HepG2 (cell line): Measurements from ENCODE around the gene DNMT3A. TPM values are rescaled to one million over a fixed set of nuclear protein-coding genes. Genes with fewer than 3 reads are reported as not detected.

Source experiments
- ARID2 ChIP-seq: sonication (generic); formaldehyde crosslinking; IDR thresholded peaks from 2 replicates; pipeline ENCODE4 v1.8.1; 2022; ENCODE audit warnings: mild to moderate bottlenecking, missing genetic modification reagents, borderline replicate concordance
- DPF2 ChIP-seq: sonication (generic); formaldehyde crosslinking; IDR thresholded peaks from 2 replicates; pipeline ENCODE4 v1.4.0; 2020; ENCODE audit warnings: mild to moderate bottlenecking, low read depth, missing genetic modification reagents, borderline replicate concordance
- GABPA ChIP-seq, 2 experiments: IDR thresholded peaks; 2 replicates each; pipeline ENCODE4 v1.6.1; 2011 to 2016; ENCODE audit warnings: low read depth in 2 of 2, low read length in 1 of 2, missing biosample characterization in 1 of 2, missing genetic modification characterization in 1 of 2
- HES4 ChIP-seq: sonication (generic); formaldehyde crosslinking; IDR thresholded peaks from 2 replicates; pipeline ENCODE4 v1.9.0; 2021; ENCODE audit warnings: mild to moderate bottlenecking, missing genetic modification reagents, borderline replicate concordance
- MED1 ChIP-seq: sonication (generic); formaldehyde crosslinking; IDR thresholded peaks from 2 replicates; pipeline ENCODE4 v1.4.0; 2020; ENCODE audit warnings: missing genetic modification reagents
- MED13 ChIP-seq: sonication (generic); formaldehyde crosslinking; IDR thresholded peaks from 2 replicates; pipeline ENCODE4 v1.5.0; 2020; ENCODE audit warnings: missing genetic modification reagents
- NCOA1 ChIP-seq: sonication (generic); formaldehyde crosslinking; IDR thresholded peaks from 2 replicates; pipeline ENCODE4 v1.9.0; 2021; ENCODE audit warnings: missing genetic modification reagents
- PCBP1 ChIP-seq: fragments of 200-400 bp; formaldehyde crosslinking; IDR thresholded peaks from 2 replicates; pipeline ENCODE4 v1.6.1; 2017; ENCODE audit warnings: mild to moderate bottlenecking, low read depth, low read length, borderline replicate concordance
- RFX3 ChIP-seq: IDR thresholded peaks from 2 replicates; pipeline ENCODE4 v1.6.1; 2016; ENCODE audit warnings: missing biosample characterization, missing genetic modification reagents
- SRSF1 ChIP-seq: fragments of 200-400 bp; formaldehyde crosslinking; optimal IDR thresholded peaks from 2 replicates; pipeline ENCODE3; 2017; ENCODE audit warnings: mild to moderate bottlenecking, low read depth, low read length, moderate library complexity
- SRSF9 ChIP-seq: fragments of 200-400 bp; formaldehyde crosslinking; IDR thresholded peaks from 2 replicates; pipeline ENCODE4 v1.6.1; 2018; ENCODE audit warnings: borderline replicate concordance, mild to moderate bottlenecking, low read depth, low read length; ENCODE audit not compliant: insufficient read depth, poor library complexity, severe bottlenecking
- ZBTB1 ChIP-seq: sonication (generic); formaldehyde crosslinking; IDR thresholded peaks from 2 replicates; pipeline ENCODE4 v1.4.0; 2020; ENCODE audit warnings: missing genetic modification reagents, borderline replicate concordance
- ZFP41 ChIP-seq: sonication (generic); formaldehyde crosslinking; IDR thresholded peaks from 2 replicates; pipeline ENCODE4 v1.4.0; 2020; ENCODE audit warnings: mild to moderate bottlenecking, missing genetic modification reagents, borderline replicate concordance
- ZMYM2 ChIP-seq: sonication (generic); formaldehyde crosslinking; IDR thresholded peaks from 2 replicates; pipeline ENCODE4 v1.8.0; 2022; ENCODE audit warnings: mild to moderate bottlenecking, missing genetic modification reagents
- ZNF572 ChIP-seq: sonication (generic); formaldehyde crosslinking; IDR thresholded peaks from 2 replicates; pipeline ENCODE4 v1.5.1; 2020; ENCODE audit warnings: mild to moderate bottlenecking, missing genetic modification reagents
- ZNF615 ChIP-seq: sonication (generic); formaldehyde crosslinking; IDR thresholded peaks from 2 replicates; pipeline ENCODE4 v1.5.0; 2020; ENCODE audit warnings: mild to moderate bottlenecking, missing genetic modification reagents, borderline replicate concordance
- ZNF678 ChIP-seq: sonication (generic); formaldehyde crosslinking; IDR thresholded peaks from 2 replicates; pipeline ENCODE4 v1.4.0; 2020; ENCODE audit warnings: mild to moderate bottlenecking, missing genetic modification reagents
- ZNF749 ChIP-seq: sonication (generic); formaldehyde crosslinking; IDR thresholded peaks from 2 replicates; pipeline ENCODE4 v1.8.0; 2022; ENCODE audit warnings: mild to moderate bottlenecking, missing genetic modification reagents, moderate library complexity, borderline replicate concordance
- ZNF839 ChIP-seq: sonication (generic); formaldehyde crosslinking; IDR thresholded peaks from 2 replicates; pipeline ENCODE4 v1.4.0; 2020; ENCODE audit warnings: missing genetic modification reagents, mild to moderate bottlenecking, borderline replicate concordance
- polyA plus RNA-seq, 8 experiments: library from polyadenylated mRNA; depleted of rRNA in 3 of 8; stranded (reverse) in 7 of 8; unstranded in 1 of 8; fragments of >200 nt; fragmentation: Illumina TruSeq in 4 of 8; extraction: Trizol in 4 of 8; gene quantifications; 2 replicates each; pipeline versions ENCODE4 v1.2.1 to v1.2.3, GENCODE V29; 2011 to 2016; ENCODE audit warnings: low read depth in 4 of 8, missing spikeins in 1 of 8, mixed read lengths in 1 of 8; ENCODE audit not compliant: insufficient read depth in 1 of 8
- total RNA-seq, 5 experiments: library from RNA; depleted of rRNA; stranded (reverse); fragments of >200 nt; fragmentation: Illumina TruSeq; extraction: Trizol; gene quantifications; 2 replicates each; pipeline ENCODE4 v1.2.3, GENCODE V29; 2016; ENCODE audit warnings: low read depth in 1 of 5
- TF ChIP-seq, protein P1 (sequence below): sonication (generic); formaldehyde crosslinking; conservative IDR thresholded peaks from 2 replicates; pipeline ENCODE4 v1.8.1; 2023; ENCODE audit warnings: missing genetic modification reagents
- TF ChIP-seq, protein P2 (sequence below): sonication (generic); formaldehyde crosslinking; conservative IDR thresholded peaks from 2 replicates; pipeline ENCODE4 v1.4.0; 2020; ENCODE audit warnings: missing genetic modification reagents
- TF ChIP-seq, protein P3 (sequence below): IDR thresholded peaks from 2 replicates; pipeline ENCODE4 v1.6.1; 2016

The DNMT3A gene
- total and polyA plus RNA-seq, 2 of the 13 experiments (the other 11 are each of a cell fraction or from before 2014, with no cell fraction given): 14.7 to 29.1 TPM

DNA sequence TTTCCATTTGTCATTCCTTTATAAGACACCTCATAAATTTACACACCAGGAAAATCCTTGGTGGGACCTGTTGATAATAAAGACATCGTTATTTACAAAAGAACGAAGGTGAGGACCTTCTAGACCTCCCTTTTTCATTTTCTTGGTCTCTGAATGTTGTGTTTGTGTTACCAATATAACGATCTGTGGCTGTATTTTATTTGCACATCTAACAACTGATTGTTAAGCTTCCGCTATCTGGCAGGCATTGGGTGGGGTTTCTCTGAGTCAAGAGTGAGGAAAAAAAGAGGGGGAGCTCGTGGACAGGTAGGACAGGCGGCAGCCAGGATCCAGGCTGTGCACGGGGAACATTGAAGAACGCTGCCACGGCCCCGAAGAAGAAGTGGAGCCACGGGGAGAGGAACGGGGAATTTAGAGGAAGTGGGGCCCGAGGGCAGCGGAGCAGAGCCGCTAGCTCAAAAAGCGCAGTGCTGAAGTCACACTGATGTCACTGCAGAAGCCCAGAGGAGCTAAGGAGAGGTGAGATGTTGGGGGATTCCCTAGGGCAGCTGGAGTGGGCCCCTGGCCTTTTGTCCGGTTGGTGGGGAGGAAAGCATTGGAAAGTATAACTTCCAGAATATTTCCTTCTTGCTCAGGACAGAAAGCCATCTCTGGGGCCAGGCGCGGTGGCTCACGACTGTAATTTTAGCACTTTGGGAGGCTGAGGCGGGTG is 20.9 kb upstream of the DNMT3A start (continued):
- TF ChIP-seq SRSF9 (no peak), RFX3 (CRISPR knock-in tag) (no peak), MED1 (CRISPR knock-in tag) (no peak), NCOA1 (peak; percentile 32; the same call in 1 of the 2 replicates), ZMYM2 (CRISPR knock-in tag) (no peak), ZNF749 (CRISPR knock-in tag) (no peak), ZNF572 (CRISPR knock-in tag) (0 out of 2 replicates have a peak, but pooled peaks have one; percentile 59), ZNF678 (CRISPR knock-in tag) (no peak), SRSF1 (no peak), ZFP41 (CRISPR knock-in tag) (no peak), ZNF839 (CRISPR knock-in tag) (no peak), MED13 (no peak), ZNF615 (CRISPR knock-in tag) (no peak), HES4 (no peak), DPF2 (CRISPR knock-in tag) (no peak), GABPA (IDR thresholded peaks at IDR 0.05; ENCODE audit: low read depth, low read length) (no peak), GABPA (CRISPR knock-in tag; IDR thresholded peaks at IDR 0.05; ENCODE audit: low read depth) (no peak), PCBP1 (no peak), ZBTB1 (CRISPR knock-in tag) (no peak), ARID2 (CRISPR knock-in tag) (0 out of 2 replicates have a peak, but pooled peaks have one; percentile 35)
- TF ChIP-seq, protein P1, sequence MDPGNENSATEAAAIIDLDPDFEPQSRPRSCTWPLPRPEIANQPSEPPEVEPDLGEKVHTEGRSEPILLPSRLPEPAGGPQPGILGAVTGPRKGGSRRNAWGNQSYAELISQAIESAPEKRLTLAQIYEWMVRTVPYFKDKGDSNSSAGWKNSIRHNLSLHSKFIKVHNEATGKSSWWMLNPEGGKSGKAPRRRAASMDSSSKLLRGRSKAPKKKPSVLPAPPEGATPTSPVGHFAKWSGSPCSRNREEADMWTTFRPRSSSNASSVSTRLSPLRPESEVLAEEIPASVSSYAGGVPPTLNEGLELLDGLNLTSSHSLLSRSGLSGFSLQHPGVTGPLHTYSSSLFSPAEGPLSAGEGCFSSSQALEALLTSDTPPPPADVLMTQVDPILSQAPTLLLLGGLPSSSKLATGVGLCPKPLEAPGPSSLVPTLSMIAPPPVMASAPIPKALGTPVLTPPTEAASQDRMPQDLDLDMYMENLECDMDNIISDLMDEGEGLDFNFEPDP: 0 out of 2 replicates have a peak, but pooled peaks have one; percentile 87
- TF ChIP-seq, protein P2, sequence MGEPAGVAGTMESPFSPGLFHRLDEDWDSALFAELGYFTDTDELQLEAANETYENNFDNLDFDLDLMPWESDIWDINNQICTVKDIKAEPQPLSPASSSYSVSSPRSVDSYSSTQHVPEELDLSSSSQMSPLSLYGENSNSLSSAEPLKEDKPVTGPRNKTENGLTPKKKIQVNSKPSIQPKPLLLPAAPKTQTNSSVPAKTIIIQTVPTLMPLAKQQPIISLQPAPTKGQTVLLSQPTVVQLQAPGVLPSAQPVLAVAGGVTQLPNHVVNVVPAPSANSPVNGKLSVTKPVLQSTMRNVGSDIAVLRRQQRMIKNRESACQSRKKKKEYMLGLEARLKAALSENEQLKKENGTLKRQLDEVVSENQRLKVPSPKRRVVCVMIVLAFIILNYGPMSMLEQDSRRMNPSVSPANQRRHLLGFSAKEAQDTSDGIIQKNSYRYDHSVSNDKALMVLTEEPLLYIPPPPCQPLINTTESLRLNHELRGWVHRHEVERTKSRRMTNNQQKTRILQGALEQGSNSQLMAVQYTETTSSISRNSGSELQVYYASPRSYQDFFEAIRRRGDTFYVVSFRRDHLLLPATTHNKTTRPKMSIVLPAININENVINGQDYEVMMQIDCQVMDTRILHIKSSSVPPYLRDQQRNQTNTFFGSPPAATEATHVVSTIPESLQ (CRISPR knock-in tag): no peak
- TF ChIP-seq, protein P3, sequence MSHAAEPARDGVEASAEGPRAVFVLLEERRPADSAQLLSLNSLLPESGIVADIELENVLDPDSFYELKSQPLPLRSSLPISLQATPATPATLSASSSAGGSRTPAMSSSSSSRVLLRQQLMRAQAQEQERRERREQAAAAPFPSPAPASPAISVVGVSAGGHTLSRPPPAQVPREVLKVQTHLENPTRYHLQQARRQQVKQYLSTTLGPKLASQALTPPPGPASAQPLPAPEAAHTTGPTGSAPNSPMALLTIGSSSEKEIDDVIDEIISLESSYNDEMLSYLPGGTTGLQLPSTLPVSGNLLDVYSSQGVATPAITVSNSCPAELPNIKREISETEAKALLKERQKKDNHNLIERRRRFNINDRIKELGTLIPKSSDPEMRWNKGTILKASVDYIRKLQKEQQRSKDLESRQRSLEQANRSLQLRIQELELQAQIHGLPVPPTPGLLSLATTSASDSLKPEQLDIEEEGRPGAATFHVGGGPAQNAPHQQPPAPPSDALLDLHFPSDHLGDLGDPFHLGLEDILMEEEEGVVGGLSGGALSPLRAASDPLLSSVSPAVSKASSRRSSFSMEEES (CRISPR knock-in tag): no peak
